H9 (cell line): ENCODE measurements around the gene THSD7B. TPM values are rescaled to one million over a fixed set of nuclear protein-coding genes. Genes with fewer than 3 reads are reported as not detected.

Experiments used
- DNase-seq: peaks from one replicate; pipeline ENCODE4 v3.0.0-alpha.2; 2017
- H2AFZ ChIP-seq: one replicate; pipeline ENCODE4 v1.6.1; 2013; ENCODE audit warnings: mild to moderate bottlenecking, low read length, control low read depth, moderate library complexity
- H2AK5ac ChIP-seq: 2 replicates; pipeline ENCODE4 v1.6.1; 2013; ENCODE audit warnings: low read length, control low read depth, mixed read lengths; ENCODE audit not compliant: insufficient read length
- H2BK120ac ChIP-seq: one replicate; pipeline ENCODE4 v1.6.1; 2013; ENCODE audit warnings: low read depth, mild to moderate bottlenecking, low read length, control low read depth, inconsistent platforms; ENCODE audit not compliant: poor library complexity, severe bottlenecking
- H2BK12ac ChIP-seq: 2 replicates; pipeline ENCODE4 v1.6.1; 2013; ENCODE audit warnings: low read length, control low read depth, mixed read lengths, low read depth; ENCODE audit not compliant: insufficient read length
- H2BK15ac ChIP-seq: 2 replicates; pipeline ENCODE4 v1.6.1; 2013; ENCODE audit warnings: low read depth, low read length, control low read depth
- H2BK20ac ChIP-seq: one replicate; pipeline ENCODE4 v1.6.1; 2013; ENCODE audit warnings: low read depth, mild to moderate bottlenecking, low read length, control low read depth, inconsistent platforms; ENCODE audit not compliant: poor library complexity, severe bottlenecking
- H2BK5ac ChIP-seq: 2 replicates; pipeline ENCODE4 v1.6.1; 2013; ENCODE audit warnings: low read length, control low read depth, mixed read lengths; ENCODE audit not compliant: insufficient read length
- H3K14ac ChIP-seq: 2 replicates; pipeline ENCODE4 v1.6.1; 2013; ENCODE audit warnings: low read length, control low read depth; ENCODE audit not compliant: insufficient read depth
- H3K18ac ChIP-seq: 2 replicates; pipeline ENCODE4 v1.6.1; 2013; ENCODE audit warnings: low read depth, mild to moderate bottlenecking, mixed read lengths, low read length, control low read depth; ENCODE audit not compliant: insufficient read length
- H3K23ac ChIP-seq: 2 replicates; pipeline ENCODE4 v1.6.1; 2013; ENCODE audit warnings: low read length, control low read depth, mixed read lengths, low read depth; ENCODE audit not compliant: insufficient read length
- H3K23me2 ChIP-seq: 2 replicates; pipeline ENCODE4 v1.6.1; 2013; ENCODE audit warnings: low read depth, mild to moderate bottlenecking, mixed read lengths, low read length, control low read depth; ENCODE audit not compliant: insufficient read length, poor library complexity, severe bottlenecking
- H3K27ac ChIP-seq: 2 replicates; pipeline ENCODE4 v1.5.1; 2013; ENCODE audit warnings: low read length, control low read depth, mixed read lengths, low read depth; ENCODE audit not compliant: insufficient read length
- H3K27me3 ChIP-seq: 2 replicates; pipeline ENCODE4 v1.6.1; 2013; ENCODE audit warnings: low read length, control low read depth, inconsistent platforms; ENCODE audit not compliant: insufficient read depth
- H3K4ac ChIP-seq: 2 replicates; pipeline ENCODE4 v1.6.1; 2013; ENCODE audit warnings: low read depth, mild to moderate bottlenecking, control low read depth, inconsistent platforms, low read length, moderate library complexity
- H3K4me1 ChIP-seq: 2 replicates; pipeline ENCODE4 v1.6.1; 2013; ENCODE audit warnings: low read length, control low read depth, inconsistent platforms; ENCODE audit not compliant: insufficient read depth
- H3K4me2 ChIP-seq: 2 replicates; pipeline ENCODE4 v1.6.1; 2013; ENCODE audit warnings: low read length, control low read depth, mixed read lengths; ENCODE audit not compliant: insufficient read length, insufficient read depth
- H3K56ac ChIP-seq: 2 replicates; pipeline ENCODE4 v1.6.1; 2013; ENCODE audit warnings: low read depth, mild to moderate bottlenecking, mixed read lengths, low read length, control low read depth; ENCODE audit not compliant: insufficient read length
- H3K79me1 ChIP-seq: 2 replicates; pipeline ENCODE4 v1.6.1; 2013; ENCODE audit warnings: low read depth, mild to moderate bottlenecking, moderate library complexity, low read length, control low read depth, inconsistent platforms; ENCODE audit not compliant: insufficient read depth, poor library complexity, severe bottlenecking
- H3K79me2 ChIP-seq: 2 replicates; pipeline ENCODE4 v1.6.1; 2013; ENCODE audit warnings: low read length, control low read depth, inconsistent platforms; ENCODE audit not compliant: insufficient read depth
- H3K9ac ChIP-seq: 2 replicates; pipeline ENCODE4 v1.6.1; 2013; ENCODE audit warnings: low read length, control low read depth, mixed read lengths; ENCODE audit not compliant: insufficient read length; ENCODE audit errors: extremely low read depth
- H3K9me3 ChIP-seq: one replicate; pipeline ENCODE4 v1.6.1; 2013; ENCODE audit warnings: low read depth, low read length, inconsistent platforms; ENCODE audit not compliant: control insufficient read depth
- H3T11ph ChIP-seq: one replicate; pipeline ENCODE4 v1.6.1; 2013; ENCODE audit warnings: mild to moderate bottlenecking, low read length, control low read depth, inconsistent platforms
- H4K20me1 ChIP-seq: one replicate; pipeline ENCODE4 v1.6.1; 2013; ENCODE audit not compliant: control insufficient read depth, insufficient read length, insufficient read depth
- H4K5ac ChIP-seq: 2 replicates; pipeline ENCODE4 v1.6.1; 2013; ENCODE audit warnings: low read depth, mild to moderate bottlenecking, mixed read lengths, low read length, control low read depth; ENCODE audit not compliant: insufficient read length
- H4K8ac ChIP-seq: replicated peaks from 2 replicates; pipeline ENCODE4 v1.6.1; 2013; ENCODE audit warnings: low read length, control low read depth, mixed read lengths, low read depth; ENCODE audit not compliant: insufficient read length
- H4K91ac ChIP-seq: 2 replicates; pipeline ENCODE4 v1.6.1; 2013; ENCODE audit warnings: low read depth, mild to moderate bottlenecking, moderate library complexity, mixed read lengths, low read length, control low read depth; ENCODE audit not compliant: insufficient read length
- H3K27ac Mint-ChIP-seq, 3 experiments: 2 replicates in 2 of 3; 3 replicates in 1 of 3; pipeline ENCODE4 v1.8.0; 2020 to 2021; ENCODE audit warnings: mixed read lengths in 3 of 3, mild to moderate bottlenecking in 1 of 3, moderate library complexity in 1 of 3
- H3K27me3 Mint-ChIP-seq: 2 replicates; pipeline ENCODE4 v1.8.0; 2021; ENCODE audit warnings: low read depth, mild to moderate bottlenecking, moderate library complexity, mixed read lengths
- H3K36me3 Mint-ChIP-seq, 3 experiments: 2 replicates in 2 of 3; 3 replicates in 1 of 3; pipeline ENCODE4 v1.8.0; 2020 to 2021; ENCODE audit warnings: low read depth in 3 of 3, mixed read lengths in 3 of 3; ENCODE audit not compliant: insufficient read depth in 1 of 3
- H3K4me1 Mint-ChIP-seq, 2 experiments: 2 replicates each; pipeline ENCODE4 v1.8.0; 2020; ENCODE audit warnings: mixed read lengths in 2 of 2
- H3K4me3 Mint-ChIP-seq, 2 experiments: 2 replicates in 1 of 2; 3 replicates in 1 of 2; pipeline ENCODE4 v1.8.0; 2020 to 2021; ENCODE audit warnings: mild to moderate bottlenecking in 2 of 2, mixed read lengths in 2 of 2, moderate library complexity in 1 of 2
- H3K9me3 Mint-ChIP-seq, 2 experiments: 2 replicates in 1 of 2; 3 replicates in 1 of 2; pipeline ENCODE4 v1.8.0; 2020; ENCODE audit warnings: mild to moderate bottlenecking in 2 of 2, mixed read lengths in 2 of 2, moderate library complexity in 1 of 2
- CTCF ChIP-seq: fragments of 200-600 bp; sonication (generic); conservative IDR thresholded peaks from 3 replicates; pipeline ENCODE4 v1.8.0; 2021; ENCODE audit warnings: antibody characterized with exemption, mild to moderate bottlenecking
- WGBS: extraction: QIAGEN DNeasy Blood & Tissue Kit; methylation state at CpG from one replicate; pipeline ENCODE4 v1.1.7; 2013; ENCODE audit warnings: missing lambda C conversion rate, low lambda C conversion rate, mixed read lengths; ENCODE audit not compliant: insufficient read length; ENCODE audit errors: extremely low coverage; 5-methylcytosine and 5-hydroxymethylcytosine counted together
- total RNA-seq: library from RNA; stranded (reverse); gene quantifications from 2 replicates; pipeline ENCODE4 v1.2.1, GENCODE V29; 2021

THSD7B gene
- total RNA-seq, 1 experiment from 2014 or later: 0.85 TPM

- Histone ChIP-seq H2BK15ac (no peak overlapping the region), H2BK120ac (no peak overlapping the region), H4K20me1 (no peaks in the 10 kb centered on the region), H3T11ph (no peak overlapping the region), H3K9me3 (no peaks in the 10 kb centered on the region), H2AFZ (no peak overlapping the region), H3K23me2 (no peaks in the 10 kb centered on the region), H3K79me2 (no peaks in the 10 kb centered on the region), H3K27me3 (no peaks in the 10 kb centered on the region), H3K4me1 (no peaks in the 10 kb centered on the region), H3K79me1 (no peaks in the 10 kb centered on the region), H3K4ac (no peak overlapping the region), H2BK12ac (no peak overlapping the region), H3K4me2 (no peak overlapping the region), H2AK5ac (no peak overlapping the region), H4K5ac (no peak overlapping the region), H4K91ac (no peak overlapping the region), H2BK20ac (no peak overlapping the region), H2BK5ac (no peak overlapping the region), H3K18ac (no peak overlapping the region), H3K27ac (no peak overlapping the region), H4K8ac (no peak overlapping the region), H3K56ac (no peak overlapping the region), H3K14ac (no peak overlapping the region), H3K23ac (no peak overlapping the region), H3K9ac (no peak overlapping the region)
- Mint-ChIP-seq H3K4me3 (no peak overlapping the region), H3K36me3 (no peaks in the 10 kb centered on the region), H3K27me3 (no peaks in the 10 kb centered on the region), H3K27ac (no peak overlapping the region; a peak in 1 of 7 replicates), H3K9me3 (no peaks in the 10 kb centered on the region), H3K4me1 (peaks cover 2 to 5% of the 10 kb centered on the region in 2 experiments; a peak in 3 of 4 replicates)
- TF ChIP-seq CTCF: no peak
- no CpG with 5 or more reads among the region's 5 CpGs for WGBS
- no peak for DNase-seq
Measured at GRCh38 chr2:137411585-137411984, 646.2 kb downstream of the THSD7B start.
